SU-DHL-6 (cell line): ENCODE measurements around the gene TCEAL8.

Source experiments
- EZH2phosphoT487 ChIP-seq: fragments of 200-600 bp; sonication (generic), shearing (Covaris generic); conservative IDR thresholded peaks from 2 replicates; pipeline ENCODE4 v1.6.1; 2018; ENCODE audit warnings: mild to moderate bottlenecking, antibody characterized with exemption, low read length, moderate library complexity, mixed read lengths
- TF ChIP-seq, protein P1 (sequence below): fragments of 200-600 bp; sonication (generic); IDR thresholded peaks from one replicate; pipeline ENCODE4 v1.5.1; 2017; ENCODE audit warnings: antibody characterized with exemption, mild to moderate bottlenecking, low read length, moderate library complexity; ENCODE audit not compliant: insufficient read depth, poor library complexity, severe bottlenecking

DNA sequence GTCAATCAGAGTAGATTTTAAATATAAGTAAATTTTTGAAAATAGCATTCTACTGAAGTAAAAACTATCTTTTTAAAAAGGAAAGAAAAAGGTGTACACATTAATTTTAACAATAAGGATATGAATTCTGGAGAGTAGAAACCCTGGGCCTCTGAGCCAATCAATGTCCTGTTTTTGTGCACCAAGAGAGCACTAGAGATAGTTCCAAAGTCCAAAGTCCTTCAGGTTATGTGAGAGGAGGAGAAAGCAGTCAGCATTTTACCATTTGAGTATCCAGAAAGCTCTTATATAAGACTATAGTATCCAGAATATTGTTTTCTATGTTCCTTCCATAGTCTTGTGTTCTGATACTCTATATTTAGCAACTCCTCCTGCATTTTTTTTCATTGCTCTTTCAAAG lies 3.3 kb upstream of the TCEAL8 start:
- TF ChIP-seq, protein P1, sequence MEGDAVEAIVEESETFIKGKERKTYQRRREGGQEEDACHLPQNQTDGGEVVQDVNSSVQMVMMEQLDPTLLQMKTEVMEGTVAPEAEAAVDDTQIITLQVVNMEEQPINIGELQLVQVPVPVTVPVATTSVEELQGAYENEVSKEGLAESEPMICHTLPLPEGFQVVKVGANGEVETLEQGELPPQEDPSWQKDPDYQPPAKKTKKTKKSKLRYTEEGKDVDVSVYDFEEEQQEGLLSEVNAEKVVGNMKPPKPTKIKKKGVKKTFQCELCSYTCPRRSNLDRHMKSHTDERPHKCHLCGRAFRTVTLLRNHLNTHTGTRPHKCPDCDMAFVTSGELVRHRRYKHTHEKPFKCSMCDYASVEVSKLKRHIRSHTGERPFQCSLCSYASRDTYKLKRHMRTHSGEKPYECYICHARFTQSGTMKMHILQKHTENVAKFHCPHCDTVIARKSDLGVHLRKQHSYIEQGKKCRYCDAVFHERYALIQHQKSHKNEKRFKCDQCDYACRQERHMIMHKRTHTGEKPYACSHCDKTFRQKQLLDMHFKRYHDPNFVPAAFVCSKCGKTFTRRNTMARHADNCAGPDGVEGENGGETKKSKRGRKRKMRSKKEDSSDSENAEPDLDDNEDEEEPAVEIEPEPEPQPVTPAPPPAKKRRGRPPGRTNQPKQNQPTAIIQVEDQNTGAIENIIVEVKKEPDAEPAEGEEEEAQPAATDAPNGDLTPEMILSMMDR = no peak
- no peak for TF ChIP-seq EZH2phosphoT487
